NCI-H2171 (cell line): ENCODE results near the gene XIRP1.
"Not testable (repeated sequence)": the region's sequence is repeated elsewhere in the genome, so short reads cannot be mapped to it uniquely, and the experiment has no call there.

ENCODE experiments used
- DNase-seq: peaks from one replicate; lab custom pipeline; 2025; lab: John Stamatoyannopoulos, UW

XIRP1 gene, protein sequence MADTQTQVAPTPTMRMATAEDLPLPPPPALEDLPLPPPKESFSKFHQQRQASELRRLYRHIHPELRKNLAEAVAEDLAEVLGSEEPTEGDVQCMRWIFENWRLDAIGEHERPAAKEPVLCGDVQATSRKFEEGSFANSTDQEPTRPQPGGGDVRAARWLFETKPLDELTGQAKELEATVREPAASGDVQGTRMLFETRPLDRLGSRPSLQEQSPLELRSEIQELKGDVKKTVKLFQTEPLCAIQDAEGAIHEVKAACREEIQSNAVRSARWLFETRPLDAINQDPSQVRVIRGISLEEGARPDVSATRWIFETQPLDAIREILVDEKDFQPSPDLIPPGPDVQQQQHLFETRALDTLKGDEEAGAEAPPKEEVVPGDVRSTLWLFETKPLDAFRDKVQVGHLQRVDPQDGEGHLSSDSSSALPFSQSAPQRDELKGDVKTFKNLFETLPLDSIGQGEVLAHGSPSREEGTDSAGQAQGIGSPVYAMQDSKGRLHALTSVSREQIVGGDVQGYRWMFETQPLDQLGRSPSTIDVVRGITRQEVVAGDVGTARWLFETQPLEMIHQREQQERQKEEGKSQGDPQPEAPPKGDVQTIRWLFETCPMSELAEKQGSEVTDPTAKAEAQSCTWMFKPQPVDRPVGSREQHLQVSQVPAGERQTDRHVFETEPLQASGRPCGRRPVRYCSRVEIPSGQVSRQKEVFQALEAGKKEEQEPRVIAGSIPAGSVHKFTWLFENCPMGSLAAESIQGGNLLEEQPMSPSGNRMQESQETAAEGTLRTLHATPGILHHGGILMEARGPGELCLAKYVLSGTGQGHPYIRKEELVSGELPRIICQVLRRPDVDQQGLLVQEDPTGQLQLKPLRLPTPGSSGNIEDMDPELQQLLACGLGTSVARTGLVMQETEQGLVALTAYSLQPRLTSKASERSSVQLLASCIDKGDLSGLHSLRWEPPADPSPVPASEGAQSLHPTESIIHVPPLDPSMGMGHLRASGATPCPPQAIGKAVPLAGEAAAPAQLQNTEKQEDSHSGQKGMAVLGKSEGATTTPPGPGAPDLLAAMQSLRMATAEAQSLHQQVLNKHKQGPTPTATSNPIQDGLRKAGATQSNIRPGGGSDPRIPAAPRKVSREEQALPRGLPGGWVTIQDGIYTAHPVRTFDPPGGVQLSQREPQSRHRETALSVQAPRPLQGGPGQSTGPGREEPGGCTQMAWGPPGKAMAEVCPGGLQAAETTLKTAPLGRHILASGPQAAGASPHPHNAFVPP (N-terminal part only)

DNA sequence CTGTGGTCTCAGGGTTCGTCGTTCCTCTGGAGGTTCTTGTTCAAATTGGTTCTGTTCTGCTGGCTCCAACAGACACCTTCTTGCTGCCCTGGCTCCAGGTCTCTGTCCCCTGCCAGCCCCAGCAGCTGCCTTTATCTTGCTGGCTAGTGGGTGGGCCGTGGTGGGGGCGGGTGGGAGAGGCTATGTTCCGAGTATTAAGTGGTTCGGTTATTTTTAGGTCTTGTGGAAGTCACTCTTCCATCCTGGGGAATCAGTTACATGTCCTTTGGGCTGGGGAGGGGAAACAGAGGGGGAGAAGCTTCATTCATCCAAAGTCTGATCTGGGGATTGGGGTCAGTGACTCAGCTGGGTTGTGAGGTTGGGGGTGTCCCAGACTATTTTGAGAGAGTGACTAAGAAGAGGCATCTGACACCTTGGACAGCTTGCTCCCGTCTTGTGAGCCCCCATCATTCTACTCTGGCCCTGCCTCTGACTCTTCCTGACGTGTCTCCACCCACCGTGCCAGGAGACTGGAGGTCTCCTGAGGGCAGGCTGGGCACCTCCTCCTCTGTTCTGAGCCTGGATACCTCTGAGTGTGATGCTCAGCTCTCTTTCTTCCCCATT, at the start of gene XIRP1:
TSS of gene XIRP1 (minus strand) at position 106 of the 603 bp plus-strand sequence. CDS start 3,150 bp downstream, outside the sequence.
- DNase-seq = no peak

DNA sequence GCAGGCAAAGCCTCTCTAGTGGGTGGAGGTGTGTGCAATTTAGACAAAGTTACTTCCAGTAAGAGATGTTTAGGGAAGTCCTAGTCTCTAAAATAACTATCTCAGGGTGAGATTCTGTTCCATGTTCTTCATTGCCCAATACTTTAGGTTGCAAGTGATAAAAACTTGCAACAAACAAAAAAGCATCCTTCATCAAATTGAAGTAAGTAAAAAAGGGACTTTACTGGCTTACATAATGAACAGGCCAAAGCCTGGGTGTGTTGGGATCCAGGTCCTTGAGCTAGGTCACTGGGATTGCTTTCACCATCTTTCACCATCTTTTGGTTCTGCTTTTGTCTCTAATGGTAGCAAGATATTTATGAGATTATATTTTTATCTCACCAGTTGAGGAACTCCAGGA, 49.2 kb upstream of the XIRP1 start:
- DNase-seq = no peak

DNA sequence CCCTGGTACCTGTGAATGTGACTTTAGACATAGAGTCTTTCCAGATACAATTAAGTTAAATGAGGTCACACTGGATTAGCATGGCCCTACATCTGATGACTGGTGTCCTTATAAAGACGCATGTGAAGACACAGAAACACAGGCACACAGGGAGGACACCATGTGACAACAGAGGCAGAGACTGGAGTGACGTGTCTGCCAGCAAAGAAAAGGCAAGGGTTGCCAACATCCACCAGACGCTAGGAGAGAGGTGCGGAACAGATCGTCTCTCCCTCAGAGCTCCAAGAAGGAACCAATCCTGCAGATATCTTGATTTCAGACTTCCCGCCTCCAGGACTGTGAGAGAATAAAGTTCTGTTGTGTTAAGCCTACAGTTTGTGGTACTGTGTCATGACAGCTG, 44.6 kb upstream of the XIRP1 start:
- no peak for DNase-seq

DNA sequence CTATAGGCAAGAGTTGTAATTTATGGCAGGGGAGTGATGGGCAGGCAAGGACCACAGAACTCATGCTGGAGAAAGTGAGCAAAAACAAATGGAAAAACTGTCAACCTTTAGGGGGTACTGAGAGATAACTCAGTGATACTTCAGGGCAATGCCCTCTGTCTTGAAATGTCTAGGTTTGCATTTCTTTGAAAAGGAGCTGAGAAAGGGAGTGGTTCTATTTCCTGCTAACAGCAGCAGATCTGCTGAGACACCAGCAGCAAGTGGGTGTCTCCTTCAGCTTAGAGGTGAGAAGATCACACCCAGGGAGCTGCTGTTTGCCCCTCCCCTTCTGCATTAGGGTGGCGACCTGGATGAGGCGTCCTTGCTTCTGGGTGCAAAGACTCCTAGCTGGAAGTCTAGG, 42.3 kb upstream of the XIRP1 start:
- DNase-seq = no peak

DNA sequence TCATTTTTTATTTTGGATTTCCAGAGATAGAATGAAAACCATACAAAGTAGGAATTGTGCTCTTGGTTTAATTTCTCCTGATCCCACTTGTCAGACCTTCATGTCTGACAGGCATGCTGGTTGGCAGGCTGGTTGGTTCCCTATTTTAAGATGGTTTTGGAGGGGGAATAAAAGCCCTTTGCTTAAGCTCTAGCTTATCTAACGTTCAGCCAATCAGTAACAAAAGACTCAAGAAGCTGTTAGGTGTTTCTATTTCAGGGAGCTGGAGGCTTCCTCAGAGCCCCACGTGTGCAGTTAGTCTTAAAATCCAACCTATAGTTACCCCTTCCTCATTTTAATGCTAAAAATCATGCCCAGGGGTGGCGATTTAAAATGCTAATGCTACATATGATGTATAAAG, 40.5 kb upstream of the XIRP1 start:
- no peak for DNase-seq

DNA sequence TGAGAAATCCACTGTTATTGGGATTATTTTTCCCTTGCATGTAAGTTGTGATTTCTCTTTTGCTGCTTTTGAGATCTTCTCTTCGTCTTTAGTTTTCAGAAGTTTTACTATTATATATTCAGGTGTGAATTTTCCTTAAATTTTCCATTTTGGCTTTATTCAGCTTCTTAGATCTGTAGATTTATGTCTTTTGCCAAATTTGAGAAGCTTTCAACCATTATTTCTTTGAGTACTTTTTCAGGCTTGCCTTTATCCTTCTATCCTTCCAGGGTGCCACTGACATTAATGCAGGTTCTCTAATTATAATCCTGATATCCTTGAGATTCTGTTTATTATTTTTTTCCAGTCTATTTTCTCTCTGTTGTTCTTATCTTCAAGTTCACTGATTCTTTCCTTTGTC, 38.1 kb upstream of the XIRP1 start:
- DNase-seq = no peak

DNA sequence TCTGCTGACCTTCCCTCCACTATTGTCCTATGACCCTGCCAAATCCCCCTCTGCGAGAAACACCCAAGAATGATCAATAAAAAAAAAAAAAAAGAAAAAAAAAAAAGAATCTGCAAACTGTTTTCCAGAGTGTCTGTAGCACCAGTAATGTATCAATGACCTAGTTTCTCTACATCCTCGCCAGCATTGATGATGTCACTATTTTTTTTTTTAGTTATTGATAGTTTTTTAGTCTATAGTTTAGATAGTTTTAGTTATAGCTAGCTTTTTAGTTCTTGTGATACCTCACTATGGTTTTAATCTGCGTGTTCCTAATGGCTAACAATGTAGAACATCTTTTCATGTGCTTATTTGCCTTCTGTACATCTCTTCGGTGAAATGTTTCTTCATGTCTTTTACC, 36.1 kb upstream of the XIRP1 start:
- DNase-seq = no peak

DNA sequence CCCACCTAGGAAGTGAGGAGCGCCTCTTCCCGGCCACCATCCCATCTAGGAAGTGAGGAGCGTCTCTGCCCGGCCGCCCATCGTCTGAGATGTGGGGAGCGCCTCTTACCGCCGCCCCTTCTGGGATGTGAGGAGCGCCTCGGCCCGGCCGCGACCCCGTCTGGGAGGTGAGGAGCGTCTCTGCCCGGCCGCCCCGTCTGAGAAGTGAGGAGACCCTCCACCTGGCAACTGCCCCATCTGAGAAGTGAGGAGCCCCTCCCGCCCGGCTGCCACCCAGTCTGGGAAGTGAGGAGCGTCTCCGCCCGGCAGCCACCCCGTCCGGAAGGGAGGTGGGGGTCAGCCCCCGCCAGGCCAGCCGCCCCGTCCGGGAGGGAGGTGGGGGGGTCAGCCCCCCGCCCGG, 35.2 kb upstream of the XIRP1 start:
- DNase-seq = not testable (repeated sequence)

DNA sequence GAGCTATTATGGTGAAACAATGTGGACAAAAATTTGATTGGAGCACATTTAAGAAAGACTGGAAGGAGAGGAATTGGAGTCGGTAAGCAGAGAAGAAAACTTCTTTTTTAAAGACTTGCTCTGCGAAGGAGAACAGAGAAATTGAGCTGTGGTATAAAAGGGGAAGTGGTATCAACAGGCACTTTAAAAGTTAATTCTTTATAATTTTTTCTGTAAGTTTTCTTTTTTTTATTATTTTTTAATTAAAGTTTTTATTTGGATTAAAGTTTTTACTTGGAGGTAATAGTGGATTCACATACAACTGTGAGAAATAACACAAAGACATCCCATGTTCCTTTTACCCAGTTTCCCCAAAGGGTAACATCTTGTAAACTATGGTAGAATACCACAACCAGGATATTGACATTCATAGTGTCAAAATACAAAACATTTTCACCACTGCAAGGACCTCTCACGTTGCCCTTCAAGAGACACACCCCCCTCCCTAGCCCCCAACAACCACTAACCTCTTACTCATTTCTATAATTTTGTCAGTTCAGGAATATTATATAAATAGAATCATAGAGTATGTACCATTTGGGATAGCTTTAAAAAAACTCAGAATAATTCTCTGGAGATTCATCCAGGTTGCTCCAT, 33.8 kb upstream of the XIRP1 start:
- no peak for DNase-seq

DNA sequence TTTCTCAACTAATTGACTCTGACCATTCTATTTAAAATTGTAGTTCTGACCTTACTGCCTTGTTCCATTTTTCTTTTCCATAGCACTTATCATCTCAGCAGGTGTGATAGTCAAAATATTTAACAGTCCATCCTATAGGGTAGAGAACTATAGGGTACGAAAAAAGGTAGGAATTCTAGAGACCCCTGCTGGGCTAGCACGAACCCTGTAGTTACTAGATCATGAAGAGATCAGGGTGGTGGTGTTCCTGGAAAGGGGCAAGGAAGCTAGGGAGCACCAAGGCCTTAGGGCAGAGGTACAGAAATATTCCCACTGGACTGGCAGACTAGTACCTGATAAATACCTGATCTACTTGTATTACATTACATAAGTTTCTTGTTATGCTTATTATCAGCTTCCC, 31.9 kb upstream of the XIRP1 start:
- no peak for DNase-seq

DNA sequence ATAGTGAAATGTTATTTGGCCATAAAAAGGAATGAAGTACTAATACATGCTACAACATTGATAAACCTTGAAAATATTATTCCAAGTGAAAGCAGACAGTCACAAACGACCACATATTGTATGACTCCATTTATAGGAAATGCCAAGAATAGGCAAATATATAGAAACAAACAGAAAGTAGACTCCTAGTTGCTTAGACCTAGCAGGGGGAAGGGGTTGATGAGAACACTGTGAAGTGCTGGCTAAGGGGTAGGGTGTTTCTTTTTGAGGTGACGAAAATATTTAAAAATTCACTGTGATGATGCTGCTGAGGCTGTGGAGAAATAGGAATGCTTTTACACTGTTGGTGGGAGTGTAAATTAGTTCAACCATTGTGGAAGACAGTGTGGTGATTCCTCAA, 30.5 kb upstream of the XIRP1 start:
- DNase-seq = no peak

DNA sequence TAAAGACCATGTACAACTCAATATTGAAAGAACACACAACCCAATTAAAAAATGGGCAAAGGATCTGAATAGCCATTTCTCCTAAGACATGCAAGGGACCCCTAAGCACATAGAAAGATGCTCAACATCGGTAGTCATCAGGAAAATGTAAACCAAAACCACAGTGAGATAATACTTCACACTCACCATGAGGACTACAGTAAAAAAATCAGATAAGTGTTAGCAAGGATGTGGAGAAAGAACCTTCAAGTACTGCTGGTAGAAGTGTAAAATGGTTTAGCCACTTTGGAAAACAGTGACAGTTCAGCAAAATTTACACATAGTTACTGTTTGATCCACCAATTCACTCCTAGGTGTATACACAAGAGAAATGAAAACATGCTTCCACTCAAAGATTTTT, 30.1 kb upstream of the XIRP1 start:
- no peak for DNase-seq

DNA sequence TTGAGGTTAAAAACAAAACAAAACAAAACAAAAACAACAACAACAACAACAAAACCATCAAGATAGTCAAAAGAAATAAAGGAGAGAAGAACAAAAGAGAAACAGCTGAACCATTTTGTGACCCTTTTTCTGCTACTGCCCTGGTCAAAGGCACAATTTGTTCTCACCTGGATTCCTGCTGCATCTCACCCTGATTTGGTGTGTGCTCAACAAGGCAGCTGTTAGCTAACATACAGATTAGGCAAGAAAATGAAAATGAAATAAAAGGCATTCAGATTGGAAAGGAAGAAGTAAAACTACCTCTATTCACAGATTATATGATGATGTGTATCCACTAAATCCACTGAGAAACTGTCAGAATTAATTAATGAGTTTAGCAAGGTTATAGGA, 28.7 kb upstream of the XIRP1 start:
- DNase-seq = no peak

DNA sequence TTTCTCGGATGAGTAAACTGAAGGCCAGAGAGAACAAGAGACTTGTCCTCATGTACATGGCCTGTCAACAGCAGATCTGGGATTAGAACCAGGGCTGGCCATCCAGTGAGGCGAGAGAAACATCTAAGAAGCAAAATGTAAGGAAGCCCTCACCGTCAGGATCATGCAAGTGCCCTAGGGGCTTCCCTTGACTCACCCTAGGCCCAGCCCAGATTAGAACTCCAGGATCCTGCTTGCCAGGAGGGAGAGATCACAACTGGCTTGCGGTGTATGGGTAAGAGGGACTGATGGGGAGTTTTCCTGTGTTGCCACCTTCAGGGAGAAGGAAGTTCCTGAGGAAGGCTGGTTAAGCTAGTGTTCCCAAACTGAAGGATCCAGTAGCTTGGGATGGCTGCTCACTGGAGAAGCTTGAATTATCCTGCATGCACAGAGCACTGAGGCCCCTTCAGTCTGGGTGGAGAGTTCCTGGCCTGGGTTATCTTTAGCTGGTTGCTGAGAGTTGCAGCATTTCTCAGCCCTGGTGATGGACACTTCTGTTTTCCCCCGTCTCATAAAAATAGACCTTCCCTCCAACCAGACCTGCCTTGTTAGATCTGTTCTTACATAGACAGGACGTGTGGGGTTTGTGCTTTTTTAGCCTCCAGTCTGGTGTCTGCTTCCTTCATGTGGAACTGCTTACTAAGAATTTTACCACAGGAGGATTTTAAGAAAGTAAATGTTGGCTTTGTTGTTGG, 28.2 kb upstream of the XIRP1 start:
- DNase-seq = no peak

DNA sequence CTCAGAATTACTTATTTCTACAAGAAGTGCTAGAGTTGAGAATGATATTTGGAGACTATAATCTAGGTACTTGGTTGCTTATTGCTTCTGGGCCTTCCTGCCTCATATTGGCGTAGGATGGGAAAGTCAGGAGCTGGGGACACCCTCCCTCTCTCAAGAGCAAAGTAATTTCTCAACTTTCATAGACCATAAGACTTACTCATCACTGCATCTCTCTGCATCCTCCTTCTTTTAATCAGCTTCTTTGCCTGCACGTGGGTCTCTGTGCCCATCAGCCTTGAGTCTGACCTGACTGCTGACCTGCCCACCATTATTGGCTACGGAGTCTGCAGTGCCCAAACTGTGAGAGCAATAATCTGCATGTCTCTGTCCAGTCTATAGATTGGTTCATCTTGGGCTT, 27.3 kb upstream of the XIRP1 start:
- DNase-seq = no peak

DNA sequence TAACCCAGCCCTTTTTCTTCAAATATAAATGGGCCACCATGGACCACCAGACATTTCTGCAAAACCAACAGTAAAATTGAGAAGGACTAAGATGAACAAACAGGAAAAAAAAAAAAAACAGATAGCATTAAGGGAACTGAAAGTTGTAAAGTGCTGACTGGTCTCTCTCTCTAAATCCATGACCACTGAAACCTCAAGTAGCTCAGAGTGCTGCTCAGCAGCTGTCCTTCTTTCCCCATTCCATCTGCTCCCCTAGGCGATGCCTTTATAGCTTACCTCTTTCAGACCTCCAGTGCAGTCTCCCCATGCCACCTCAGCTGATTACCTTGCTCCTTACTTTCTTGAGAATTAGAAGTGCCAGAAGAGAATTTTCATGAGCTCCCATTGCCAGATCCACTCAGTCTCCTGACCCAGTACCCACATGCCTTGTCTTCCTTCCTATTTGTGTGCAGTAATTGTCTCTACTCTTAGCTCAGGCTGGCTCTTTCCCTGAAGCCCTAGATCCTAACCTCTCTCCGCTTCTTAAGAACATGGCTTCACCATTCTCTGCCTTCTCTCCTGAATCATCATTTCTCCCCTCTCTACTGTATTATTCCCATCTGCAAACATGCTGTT, 23.9 kb upstream of the XIRP1 start:
- DNase-seq = no peak

DNA sequence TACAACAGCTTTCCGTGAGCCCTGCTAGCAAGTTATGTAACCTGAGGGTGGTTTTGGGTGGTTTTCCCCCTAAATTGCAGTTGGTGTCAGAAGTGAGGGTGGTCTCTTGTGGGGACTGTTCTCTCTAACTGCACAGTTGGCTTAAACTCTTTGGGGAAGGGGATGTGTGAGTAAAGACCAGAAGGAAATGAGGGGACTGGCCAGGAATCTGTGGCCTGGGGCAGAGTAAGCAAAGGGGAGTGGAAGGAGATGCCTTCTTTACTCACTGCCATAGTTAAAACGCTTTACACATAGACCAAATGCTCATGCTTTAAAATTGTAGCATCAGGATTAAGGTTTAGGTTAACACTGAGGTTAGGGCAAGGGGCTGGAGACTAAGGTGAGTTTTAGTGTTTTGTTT, 21.2 kb upstream of the XIRP1 start:
- DNase-seq = no peak

DNA sequence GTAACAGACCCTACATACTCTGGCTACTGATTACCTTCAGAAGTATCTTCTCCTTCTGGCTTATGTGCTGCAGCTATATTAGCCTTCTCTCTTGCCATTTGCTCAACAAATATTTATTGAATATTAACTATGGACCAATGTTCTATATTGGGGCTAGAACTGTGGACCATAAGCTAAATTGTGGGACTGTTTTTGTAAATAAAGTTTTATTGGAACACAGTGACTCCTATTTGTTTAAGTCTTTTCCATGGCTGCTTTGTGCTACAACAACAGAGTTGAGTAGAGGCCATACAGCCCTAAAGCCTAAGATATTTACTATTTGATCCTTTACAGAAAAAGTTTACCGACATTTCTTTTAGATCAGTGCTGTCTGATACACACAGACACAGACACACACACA, 20.3 kb upstream of the XIRP1 start:
- no peak for DNase-seq

DNA sequence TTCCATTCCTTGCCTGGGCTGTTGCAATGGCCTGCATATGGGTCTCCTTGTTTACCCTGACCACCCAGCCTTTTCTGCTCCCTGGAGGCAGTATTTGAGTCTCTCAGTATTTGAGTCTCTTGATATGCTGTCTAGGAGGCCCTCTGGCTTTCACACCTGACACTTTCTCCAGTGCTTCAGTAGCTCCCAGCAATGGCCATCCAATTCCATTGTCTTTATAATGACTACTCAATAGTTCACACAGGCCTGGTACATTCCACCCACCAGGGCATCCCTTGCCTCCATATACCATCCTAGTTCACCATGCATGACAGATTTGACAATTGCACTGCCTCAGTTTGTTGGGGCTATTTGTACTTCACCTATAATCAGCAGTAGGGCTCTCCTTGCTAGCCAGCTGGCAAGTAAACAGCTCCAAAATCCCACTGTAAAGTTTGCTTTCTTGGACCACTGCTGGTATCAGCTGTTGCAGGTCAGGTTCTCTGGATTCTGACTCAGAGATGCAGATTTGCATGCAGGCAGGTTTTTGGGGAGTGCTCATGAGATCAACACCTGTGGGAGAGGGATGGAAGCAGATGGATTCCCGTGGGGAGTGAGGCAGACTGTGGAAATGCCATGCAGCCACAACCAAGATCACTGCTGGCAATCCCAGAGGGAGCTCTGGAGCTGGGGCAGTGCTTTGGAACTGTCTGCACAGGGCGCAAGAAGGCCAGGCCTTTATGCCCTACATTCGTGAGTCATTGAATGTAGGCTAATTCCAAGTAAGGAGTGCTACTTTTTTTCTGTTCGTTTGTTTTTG, 19.1 kb upstream of the XIRP1 start:
- DNase-seq = no peak

DNA sequence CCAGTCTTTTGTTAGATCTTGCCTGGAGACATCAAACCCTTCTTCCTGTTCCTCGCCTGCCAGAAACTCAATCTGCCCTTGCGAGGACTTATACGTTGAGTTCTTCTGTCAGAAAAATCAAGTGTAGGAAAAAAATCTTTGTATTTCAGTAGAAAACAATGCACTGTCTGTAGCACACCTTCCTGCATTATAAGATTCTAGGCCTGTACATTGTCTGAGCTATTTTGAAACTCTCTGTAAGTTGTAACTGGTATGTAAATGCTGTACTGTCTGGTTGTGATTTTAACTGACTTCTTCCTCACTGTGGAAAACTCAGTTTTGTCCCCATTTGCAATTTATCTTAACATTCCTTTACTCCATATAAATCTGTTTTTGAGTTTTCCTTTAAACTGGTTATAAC, 17.7 kb upstream of the XIRP1 start:
- DNase-seq = no peak
